Smooth muscle cell (in vitro differentiated cells): Measurements from ENCODE around the gene FER. TPM values are rescaled to one million over a fixed set of nuclear protein-coding genes. Genes with fewer than 3 reads are reported as not detected.
"Not testable (repeated sequence)": the region's sequence is repeated elsewhere in the genome, so short reads cannot be mapped to it uniquely, and the experiment has no call there.

Source experiments
- DNase-seq: peaks from one replicate; lab custom pipeline; 2025; ENCODE audit not compliant: unreplicated experiment; lab: John Stamatoyannopoulos, UW
- H2AFZ ChIP-seq: fragments of 200-600 bp; sonication (generic); 2 replicates; pipeline ENCODE4 v1.6.0; 2016; ENCODE audit warnings: antibody characterized with exemption, low read depth, mild to moderate bottlenecking
- H3F3A ChIP-seq: fragments of 200-600 bp; sonication (generic); 2 replicates; pipeline ENCODE4 v1.6.0; 2017; ENCODE audit warnings: antibody characterized with exemption, low read depth
- H3K27ac ChIP-seq: fragments of 200-600 bp; sonication (generic); 2 replicates; pipeline ENCODE4 v1.5.1; 2016; ENCODE audit warnings: low read depth, mild to moderate bottlenecking
- H3K27me3 ChIP-seq: fragments of 200-600 bp; sonication (generic); 2 replicates; pipeline ENCODE4 v1.6.1; 2016; ENCODE audit warnings: low read depth, mild to moderate bottlenecking
- H3K36me3 ChIP-seq: fragments of 200-600 bp; sonication (generic); 2 replicates; pipeline ENCODE4 v1.5.1; 2016; ENCODE audit warnings: low read depth
- H3K4me1 ChIP-seq: fragments of 200-600 bp; sonication (generic); 2 replicates; pipeline ENCODE4 v1.5.1; 2016; ENCODE audit warnings: low read depth
- H3K4me2 ChIP-seq: fragments of 200-600 bp; sonication (generic); 2 replicates; pipeline ENCODE4 v1.6.0; 2016; ENCODE audit warnings: mild to moderate bottlenecking
- H3K4me3 ChIP-seq: fragments of 200-600 bp; sonication (generic); 2 replicates; pipeline ENCODE4 v1.5.1; 2016; ENCODE audit warnings: mild to moderate bottlenecking
- H3K79me2 ChIP-seq: fragments of 200-600 bp; sonication (generic); 2 replicates; pipeline ENCODE4 v1.6.0; 2016; ENCODE audit warnings: low read depth, mild to moderate bottlenecking
- H3K9ac ChIP-seq: fragments of 200-600 bp; sonication (generic); 2 replicates; pipeline ENCODE4 v1.6.0; 2016; ENCODE audit warnings: low read depth
- H3K9me3 ChIP-seq: fragments of 200-600 bp; sonication (generic); replicated peaks from 2 replicates; pipeline ENCODE4 v1.5.1; 2016; ENCODE audit warnings: low read depth
- H4K20me1 ChIP-seq: fragments of 200-600 bp; sonication (generic); 2 replicates; pipeline ENCODE4 v1.6.0; 2016; ENCODE audit warnings: low read depth
- WGBS: methylation state at CpG from one replicate; pipeline ENCODE4 v1.1.7; 2016; ENCODE audit warnings: low lambda C conversion rate; 5-methylcytosine and 5-hydroxymethylcytosine counted together
- polyA plus RNA-seq: library from polyadenylated mRNA; unstranded; fragments of >200 nt; fragmentation: Nextera tagmentation; extraction: Ambion mirVana; gene quantifications from 2 replicates; pipeline ENCODE4 v1.2.1, GENCODE V29; 2016
- total RNA-seq: library from RNA; depleted of rRNA; stranded (reverse); fragments of >200 nt; gene quantifications from 2 replicates; pipeline ENCODE4 v1.2.3, GENCODE V29; 2014
- TF ChIP-seq, protein P1 (sequence below): fragments of 200-600 bp; sonication (generic); IDR thresholded peaks from 2 replicates; pipeline ENCODE4 v1.5.1; 2017; ENCODE audit warnings: borderline replicate concordance, mild to moderate bottlenecking, antibody characterized with exemption; ENCODE audit not compliant: insufficient read depth, poor library complexity, severe bottlenecking

The FER gene
- total and polyA plus RNA-seq, 2 experiments from 2014 or later: 15.6 to 16.4 TPM

- Histone ChIP-seq H3K4me1 (no peaks in the 10 kb centered on the region), H2AFZ (no peak overlapping the region), H3K79me2 (peaks cover 27% of the 10 kb centered on the region), H3K9me3 (peaks cover 4% of the 10 kb centered on the region), H3K27ac (no peak overlapping the region), H3K27me3 (no peaks in the 10 kb centered on the region), H3F3A (no peaks in the 10 kb centered on the region), H3K4me2 (no peak overlapping the region), H4K20me1 (peaks cover 34% of the 10 kb centered on the region), H3K4me3 (no peak overlapping the region), H3K36me3 (no peaks in the 10 kb centered on the region), H3K9ac (no peak overlapping the region)
- TF ChIP-seq, protein P1, sequence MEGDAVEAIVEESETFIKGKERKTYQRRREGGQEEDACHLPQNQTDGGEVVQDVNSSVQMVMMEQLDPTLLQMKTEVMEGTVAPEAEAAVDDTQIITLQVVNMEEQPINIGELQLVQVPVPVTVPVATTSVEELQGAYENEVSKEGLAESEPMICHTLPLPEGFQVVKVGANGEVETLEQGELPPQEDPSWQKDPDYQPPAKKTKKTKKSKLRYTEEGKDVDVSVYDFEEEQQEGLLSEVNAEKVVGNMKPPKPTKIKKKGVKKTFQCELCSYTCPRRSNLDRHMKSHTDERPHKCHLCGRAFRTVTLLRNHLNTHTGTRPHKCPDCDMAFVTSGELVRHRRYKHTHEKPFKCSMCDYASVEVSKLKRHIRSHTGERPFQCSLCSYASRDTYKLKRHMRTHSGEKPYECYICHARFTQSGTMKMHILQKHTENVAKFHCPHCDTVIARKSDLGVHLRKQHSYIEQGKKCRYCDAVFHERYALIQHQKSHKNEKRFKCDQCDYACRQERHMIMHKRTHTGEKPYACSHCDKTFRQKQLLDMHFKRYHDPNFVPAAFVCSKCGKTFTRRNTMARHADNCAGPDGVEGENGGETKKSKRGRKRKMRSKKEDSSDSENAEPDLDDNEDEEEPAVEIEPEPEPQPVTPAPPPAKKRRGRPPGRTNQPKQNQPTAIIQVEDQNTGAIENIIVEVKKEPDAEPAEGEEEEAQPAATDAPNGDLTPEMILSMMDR: no peak
- 94% methylated on average over 12 of the region's 12 CpGs for WGBS
- DNase-seq: no peak
Measured at GRCh38 chr5:108786806-108787483, 39.2 kb downstream of the FER start.

DNA sequence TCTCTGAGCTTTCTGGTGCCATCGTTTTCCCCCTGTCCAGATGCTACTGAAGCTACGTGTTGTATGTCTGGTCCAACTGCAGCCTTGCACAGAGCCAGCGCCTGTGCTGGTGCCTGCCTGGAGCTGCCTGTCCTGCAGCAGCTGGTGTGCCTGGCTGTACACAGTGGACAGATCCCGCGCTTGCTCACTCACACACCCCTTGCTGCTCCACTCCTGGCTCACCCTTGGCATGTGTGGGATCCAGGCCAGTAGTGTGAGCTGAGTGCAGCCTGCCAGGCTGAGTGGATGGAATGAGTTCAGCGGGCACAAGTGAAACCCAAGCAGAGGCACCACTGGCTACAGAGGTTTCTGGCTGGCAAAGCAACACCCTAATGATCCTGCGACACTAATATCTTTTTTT lies 40.4 kb downstream of the FER start:
- Histone ChIP-seq H3K27me3 (no peaks in the 10 kb centered on the region), H3K27ac (no peak overlapping the region), H4K20me1 (peaks cover 34% of the 10 kb centered on the region), H3K4me2 (no peak overlapping the region), H3F3A (no peaks in the 10 kb centered on the region), H3K9ac (no peak overlapping the region), H3K4me3 (no peak overlapping the region), H2AFZ (no peak overlapping the region), H3K9me3 (peaks cover 4% of the 10 kb centered on the region), H3K4me1 (no peaks in the 10 kb centered on the region), H3K79me2 (peaks cover 26% of the 10 kb centered on the region), H3K36me3 (no peaks in the 10 kb centered on the region)
- TF ChIP-seq, protein P1: no peak
- 89% methylated on average over 7 of the region's 7 CpGs for WGBS
- DNase-seq: no peak

- Histone ChIP-seq H3F3A (no peaks in the 10 kb centered on the region), H3K36me3 (no peaks in the 10 kb centered on the region), H3K4me2 (no peak overlapping the region), H3K9me3 (no peaks in the 10 kb centered on the region), H3K9ac (no peak overlapping the region), H3K27ac (no peak overlapping the region), H4K20me1 (peaks cover 3% of the 10 kb centered on the region), H3K4me3 (no peak overlapping the region), H2AFZ (no peak overlapping the region), H3K4me1 (no peaks in the 10 kb centered on the region), H3K27me3 (no peaks in the 10 kb centered on the region), H3K79me2 (peaks cover 38% of the 10 kb centered on the region)
- no peak for DNase-seq
- 95% methylated on average over 5 of the region's 5 CpGs for WGBS
- TF ChIP-seq, protein P1: no peak
Measured at GRCh38 chr5:108793207-108793606, 45.5 kb downstream of the FER start.

GRCh38 chr5:108794349-108794748 lies 46.7 kb downstream of the FER start:
- not testable (repeated sequence) for H3K9me3 ChIP-seq, H3K27ac ChIP-seq, H3K4me2 ChIP-seq, H4K20me1 ChIP-seq, H3K4me3 ChIP-seq, DNase-seq, H3K27me3 ChIP-seq, H3K4me1 ChIP-seq, H3F3A ChIP-seq, H3K9ac ChIP-seq, H2AFZ ChIP-seq, H3K36me3 ChIP-seq
- peaks cover 42% of the 10 kb centered on the region for H3K79me2 ChIP-seq
- 98% methylated on average over 4 of the region's 4 CpGs for WGBS
